Endodermal cell (in vitro differentiated cells): ENCODE results near the gene TLR7. TPM values are rescaled to one million over a fixed set of nuclear protein-coding genes. Genes with fewer than 3 reads are reported as not detected.

ENCODE experiments used
- DNase-seq: peaks from one replicate; pipeline ENCODE4 v3.0.0-alpha.2; 2017
- H3K27ac ChIP-seq: 2 replicates; pipeline ENCODE4 v1.5.1; 2013; ENCODE audit warnings: mild to moderate bottlenecking, low read depth, low read length, moderate library complexity
- H3K27me3 ChIP-seq: 2 replicates; pipeline ENCODE4 v1.6.1; 2013; ENCODE audit warnings: mild to moderate bottlenecking, low read length, moderate library complexity; ENCODE audit not compliant: insufficient read depth, control insufficient read depth, poor library complexity, severe bottlenecking
- H3K36me3 ChIP-seq: 2 replicates; pipeline ENCODE4 v1.7.0; 2013; ENCODE audit warnings: mild to moderate bottlenecking, low read length, moderate library complexity; ENCODE audit not compliant: control insufficient read depth, insufficient read depth
- H3K4me1 ChIP-seq: one replicate; pipeline ENCODE4 v1.7.0; 2013; ENCODE audit warnings: low read length; ENCODE audit not compliant: control insufficient read depth, insufficient read depth
- H3K4me3 ChIP-seq: 2 replicates; pipeline ENCODE4 v1.5.1; 2013; ENCODE audit warnings: mild to moderate bottlenecking, low read length, moderate library complexity
- H3K9ac ChIP-seq: 2 replicates; pipeline ENCODE4 v1.6.1; 2013; ENCODE audit warnings: mild to moderate bottlenecking, low read length, moderate library complexity; ENCODE audit not compliant: poor library complexity, severe bottlenecking; ENCODE audit errors: extremely low read depth
- H3K9me3 ChIP-seq: 2 replicates; pipeline ENCODE4 v1.6.1; 2013; ENCODE audit warnings: mild to moderate bottlenecking, low read length, moderate library complexity; ENCODE audit not compliant: control insufficient read depth
- H3K27ac Mint-ChIP-seq: 2 replicates; pipeline ENCODE4 v1.8.0; 2020; ENCODE audit warnings: mixed read lengths
- H3K27me3 Mint-ChIP-seq: 2 replicates; pipeline ENCODE4 v1.8.0; 2021; ENCODE audit warnings: mild to moderate bottlenecking, mixed read lengths; ENCODE audit not compliant: insufficient read depth
- H3K36me3 Mint-ChIP-seq: 2 replicates; pipeline ENCODE4 v1.8.0; 2020; ENCODE audit warnings: low read depth, mixed read lengths
- H3K4me1 Mint-ChIP-seq: 2 replicates; pipeline ENCODE4 v1.8.0; 2020; ENCODE audit warnings: mixed read lengths
- H3K4me3 Mint-ChIP-seq: 2 replicates; pipeline ENCODE4 v1.8.0; 2020; ENCODE audit warnings: mild to moderate bottlenecking, moderate library complexity, mixed read lengths
- H3K9me3 Mint-ChIP-seq: 2 replicates; pipeline ENCODE4 v1.8.0; 2020; ENCODE audit warnings: mild to moderate bottlenecking, mixed read lengths
- WGBS, 2 experiments: methylation state at CpG; one replicate each; pipeline versions ENCODE4 v1.1.5 to v1.1.7; 2013; ENCODE audit warnings: missing lambda C conversion rate in 2 of 2, mixed read lengths in 1 of 2; ENCODE audit not compliant: insufficient coverage in 1 of 2, insufficient read length in 1 of 2; 5-methylcytosine and 5-hydroxymethylcytosine counted together
- total RNA-seq, 2 donors: library from RNA; stranded (reverse); fragmentation: NEBNext Ultra II Directional in 1 of 2; extraction: Animal tissue kit (Norgen Biotek cat#: 25700) in 1 of 2; gene quantifications; 2 replicates in 1 of 2; 3 replicates in 1 of 2; pipeline ENCODE4 v1.2.1, GENCODE V29; 2021
- TF ChIP-seq, protein P1 (sequence below): fragments of 200-600 bp; sonication (generic); conservative IDR thresholded peaks from 2 replicates; pipeline ENCODE4 v1.5.0; 2021; ENCODE audit warnings: antibody characterized with exemption, mild to moderate bottlenecking

The TLR7 gene
- total RNA-seq, 2 donors from 2014 or later, result not detected

GRCh38 chrX:12887767-12888166, 20.9 kb downstream of the TLR7 start:
- H3K4me1 Mint-ChIP-seq, result no peaks in the 10 kb centered on the region
- H3K36me3 ChIP-seq, result no peaks in the 10 kb centered on the region
- H3K27me3 ChIP-seq, result no peaks in the 10 kb centered on the region
- no peaks in the 10 kb centered on the region for H3K4me1 ChIP-seq
- H3K9me3 ChIP-seq, result no peaks in the 10 kb centered on the region
- no peak overlapping the region for H3K27ac ChIP-seq
- H3K9ac ChIP-seq, result no peak overlapping the region
- H3K27ac Mint-ChIP-seq, result no peak overlapping the region
- WGBS, 2 experiments, result 98% methylated on average over 3 of the region's 3 CpGs; no CpG with 5 or more reads in 1 of the 2 experiments
- TF ChIP-seq, protein P1, sequence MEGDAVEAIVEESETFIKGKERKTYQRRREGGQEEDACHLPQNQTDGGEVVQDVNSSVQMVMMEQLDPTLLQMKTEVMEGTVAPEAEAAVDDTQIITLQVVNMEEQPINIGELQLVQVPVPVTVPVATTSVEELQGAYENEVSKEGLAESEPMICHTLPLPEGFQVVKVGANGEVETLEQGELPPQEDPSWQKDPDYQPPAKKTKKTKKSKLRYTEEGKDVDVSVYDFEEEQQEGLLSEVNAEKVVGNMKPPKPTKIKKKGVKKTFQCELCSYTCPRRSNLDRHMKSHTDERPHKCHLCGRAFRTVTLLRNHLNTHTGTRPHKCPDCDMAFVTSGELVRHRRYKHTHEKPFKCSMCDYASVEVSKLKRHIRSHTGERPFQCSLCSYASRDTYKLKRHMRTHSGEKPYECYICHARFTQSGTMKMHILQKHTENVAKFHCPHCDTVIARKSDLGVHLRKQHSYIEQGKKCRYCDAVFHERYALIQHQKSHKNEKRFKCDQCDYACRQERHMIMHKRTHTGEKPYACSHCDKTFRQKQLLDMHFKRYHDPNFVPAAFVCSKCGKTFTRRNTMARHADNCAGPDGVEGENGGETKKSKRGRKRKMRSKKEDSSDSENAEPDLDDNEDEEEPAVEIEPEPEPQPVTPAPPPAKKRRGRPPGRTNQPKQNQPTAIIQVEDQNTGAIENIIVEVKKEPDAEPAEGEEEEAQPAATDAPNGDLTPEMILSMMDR, result no peak
- H3K36me3 Mint-ChIP-seq, result no peaks in the 10 kb centered on the region
- no peak for DNase-seq
- no peak overlapping the region for H3K4me3 ChIP-seq
- H3K27me3 Mint-ChIP-seq, result peaks cover 2% of the 10 kb centered on the region
- H3K9me3 Mint-ChIP-seq, result peaks cover 50% of the 10 kb centered on the region
- H3K4me3 Mint-ChIP-seq, result no peak overlapping the region

DNA sequence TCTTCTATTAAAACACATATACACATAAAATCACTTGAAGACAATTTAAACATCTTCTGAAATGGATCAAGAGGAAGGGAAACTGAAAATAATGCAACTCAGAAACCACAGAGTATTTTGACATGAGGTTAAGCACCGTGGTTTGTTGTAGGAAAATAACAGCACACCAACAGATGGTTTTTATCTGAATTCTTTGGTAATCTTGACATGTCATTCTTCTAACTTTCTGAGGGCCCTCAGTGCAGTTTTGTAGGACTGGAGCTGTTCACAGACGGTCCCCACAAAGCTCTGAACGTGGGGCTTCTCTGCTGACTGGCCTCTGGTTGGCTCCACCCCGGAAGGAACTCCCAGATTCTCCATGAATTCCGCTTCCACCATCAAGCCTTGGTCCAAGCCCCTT, 23.6 kb downstream of the TLR7 start:
- no peak for DNase-seq
- WGBS, 2 experiments, result 86 to 87% methylated on average over 3 to 5 of the region's 5 CpGs
- no peaks in the 10 kb centered on the region for H3K36me3 Mint-ChIP-seq

DNA sequence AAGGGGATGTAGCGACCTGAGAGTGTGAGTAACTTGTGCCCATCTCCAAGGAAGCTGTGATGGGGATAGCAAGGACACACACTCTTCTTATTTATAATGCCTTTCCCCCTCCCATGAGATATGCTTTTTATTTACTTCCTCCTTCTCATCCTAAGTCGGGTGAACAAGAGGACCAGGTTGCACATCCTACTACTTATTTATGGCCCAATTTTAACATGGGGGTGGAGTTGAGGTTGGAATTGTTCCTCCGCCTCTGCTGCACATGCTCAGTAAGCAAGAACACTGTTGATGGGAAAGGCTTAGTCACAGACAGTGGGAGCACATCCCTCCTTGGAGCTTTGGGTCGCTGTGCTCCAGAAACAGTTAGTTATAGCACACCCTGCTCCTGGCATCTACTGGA, 24.3 kb downstream of the TLR7 start:
- no peaks in the 10 kb centered on the region for H3K36me3 Mint-ChIP-seq
- H3K27me3 Mint-ChIP-seq, result no peaks in the 10 kb centered on the region
- 79% methylated on average over 3 of the region's 4 CpGs; no CpG with 5 or more reads in 1 of the 2 experiments for WGBS, 2 experiments
- TF ChIP-seq, protein P1, result no peak
- no peaks in the 10 kb centered on the region for H3K27me3 ChIP-seq
- no peaks in the 10 kb centered on the region for H3K4me1 Mint-ChIP-seq
- H3K27ac ChIP-seq, result no peak overlapping the region
- no peak overlapping the region for H3K4me3 ChIP-seq
- no peaks in the 10 kb centered on the region for H3K9me3 ChIP-seq
- DNase-seq, result no peak
- no peak overlapping the region for H3K9ac ChIP-seq
- H3K27ac Mint-ChIP-seq, result no peak overlapping the region
- H3K36me3 ChIP-seq, result no peaks in the 10 kb centered on the region
- peaks cover 46% of the 10 kb centered on the region for H3K9me3 Mint-ChIP-seq
- no peak overlapping the region for H3K4me3 Mint-ChIP-seq
- H3K4me1 ChIP-seq, result no peaks in the 10 kb centered on the region

More for the DNA sequence above, 23.6 kb downstream of the TLR7 start:
- no peak overlapping the region for H3K27ac Mint-ChIP-seq
- Histone ChIP-seq H3K36me3 (no peaks in the 10 kb centered on the region), H3K9ac (no peak overlapping the region), H3K27me3 (no peaks in the 10 kb centered on the region), H3K9me3 (no peaks in the 10 kb centered on the region), H3K4me3 (no peak overlapping the region), H3K4me1 (no peaks in the 10 kb centered on the region), H3K27ac (no peak overlapping the region)
- H3K9me3 Mint-ChIP-seq, result peaks cover 48% of the 10 kb centered on the region
- H3K4me1 Mint-ChIP-seq, result no peaks in the 10 kb centered on the region
- no peak overlapping the region for H3K4me3 Mint-ChIP-seq
- TF ChIP-seq, protein P1, result no peak
- no peaks in the 10 kb centered on the region for H3K27me3 Mint-ChIP-seq
